Measurements from ENCODE around the gene DUSP18.
"Not testable (repeated sequence)": the region's sequence is repeated elsewhere in the genome, so short reads cannot be mapped to it uniquely, and the experiment has no call there.

The DUSP18 gene

DNA sequence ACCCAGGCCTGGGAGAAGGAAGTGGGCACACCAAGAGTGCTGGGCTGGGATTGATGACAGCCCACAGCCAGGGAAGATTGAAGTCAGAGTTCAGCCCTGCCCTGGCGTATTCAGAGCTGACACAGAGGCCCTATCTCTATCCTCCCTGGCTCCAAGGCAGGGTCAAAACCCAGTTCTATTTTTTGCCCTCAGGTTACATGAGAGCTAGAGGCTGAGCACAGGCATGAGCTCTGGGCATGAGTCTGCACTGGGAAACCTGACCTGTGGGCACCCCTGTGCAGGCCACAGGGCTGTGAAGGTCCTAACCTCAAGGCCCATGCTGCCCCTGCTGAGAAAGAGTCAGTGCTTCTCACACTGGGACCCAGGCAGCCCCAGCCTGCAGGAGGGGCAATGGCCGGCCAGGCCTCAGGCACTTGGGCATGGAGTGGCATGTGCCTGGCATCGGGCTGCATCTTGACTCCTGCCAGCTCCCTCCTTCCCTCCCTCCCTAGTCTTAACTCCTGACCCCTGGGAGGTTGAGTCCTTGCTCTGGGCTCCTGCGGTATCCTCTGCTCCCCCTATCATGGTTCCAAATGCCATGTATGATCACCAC lies 26.7 kb downstream of the DUSP18 start:
- H3K4me3 ChIP-seq (ENCODE audit: low read depth, low read length) = no peak overlapping the region

DNA sequence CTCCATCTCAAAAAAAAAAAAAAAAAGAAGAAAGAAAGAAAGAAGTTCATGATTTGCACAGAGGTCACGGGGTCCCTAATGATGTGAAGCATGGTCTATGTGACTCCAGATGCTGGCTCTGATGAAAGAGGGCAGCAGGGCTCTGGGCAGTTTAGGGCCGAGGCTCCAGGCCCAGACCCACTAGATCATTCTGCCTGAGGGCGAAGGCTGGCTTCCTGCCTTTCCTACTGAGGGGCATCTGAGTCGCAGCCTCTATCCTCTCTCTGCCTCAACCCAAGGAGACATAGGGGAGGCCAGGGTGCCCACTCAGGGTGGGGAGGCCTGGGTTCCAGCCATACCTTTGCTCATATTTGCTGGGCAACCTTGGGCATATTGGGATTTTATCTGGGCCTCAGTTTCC lies 27.3 kb downstream of the DUSP18 start:
- no peak overlapping the region for H3K4me3 ChIP-seq (ENCODE audit: low read depth, low read length)

DNA sequence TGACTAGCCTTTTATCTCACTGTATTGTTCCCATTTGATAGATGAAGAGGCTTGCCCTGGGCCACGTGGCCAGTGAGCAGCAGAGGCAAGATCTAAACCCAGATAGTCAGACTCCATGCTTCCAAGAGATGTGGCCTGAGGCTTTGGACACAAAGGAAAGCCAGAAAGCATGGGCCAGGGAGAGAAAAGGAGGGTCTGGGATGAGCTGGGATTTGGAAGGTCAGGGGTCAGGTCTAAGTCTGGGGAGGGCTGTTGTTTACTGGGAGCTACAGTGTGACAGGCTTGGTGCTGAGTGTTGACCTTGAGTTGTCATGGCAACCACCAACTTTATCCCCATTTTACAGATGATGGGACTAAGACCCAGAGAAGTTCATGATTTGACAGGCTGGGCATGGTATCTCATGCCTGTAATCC lies 30.0 kb downstream of the DUSP18 start:
- H3K4me3 ChIP-seq (ENCODE audit: low read depth, low read length) = no peak overlapping the region

DNA sequence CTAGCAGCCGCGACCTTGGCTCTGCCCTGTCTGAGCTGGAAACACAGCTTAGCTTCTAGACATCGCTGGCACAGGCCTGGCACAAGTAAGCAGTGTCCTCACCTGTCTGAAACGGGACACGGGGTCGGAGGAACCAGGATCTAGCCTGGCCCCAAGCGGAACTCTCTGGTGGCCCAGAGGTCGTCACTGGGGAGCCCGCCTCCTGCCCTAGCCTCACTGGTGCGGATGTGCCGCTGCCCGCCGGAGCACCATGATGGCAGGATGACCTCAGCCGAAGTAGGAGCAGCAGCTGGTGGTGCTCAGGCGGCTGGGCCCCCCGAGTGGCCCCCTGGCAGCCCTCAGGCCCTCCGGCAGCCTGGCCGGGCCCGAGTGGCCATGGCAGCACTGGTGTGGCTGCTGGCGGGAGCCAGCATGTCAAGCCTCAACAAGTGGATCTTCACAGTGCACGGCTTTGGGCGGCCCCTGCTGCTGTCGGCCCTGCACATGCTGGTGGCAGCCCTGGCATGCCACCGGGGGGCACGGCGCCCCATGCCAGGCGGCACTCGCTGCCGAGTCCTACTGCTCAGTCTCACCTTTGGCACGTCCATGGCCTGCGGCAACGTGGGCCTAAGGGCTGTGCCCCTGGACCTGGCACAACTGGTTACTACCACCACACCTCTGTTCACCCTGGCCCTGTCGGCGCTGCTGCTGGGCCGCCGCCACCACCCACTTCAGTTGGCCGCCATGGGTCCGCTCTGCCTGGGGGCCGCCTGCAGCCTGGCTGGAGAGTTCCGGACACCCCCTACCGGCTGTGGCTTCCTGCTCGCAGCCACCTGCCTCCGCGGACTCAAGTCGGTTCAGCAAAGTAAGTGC lies 31.2 kb downstream of the DUSP18 start:
- peak overlapping the region; percentile 54 for H3K4me3 ChIP-seq (ENCODE audit: low read depth, low read length)

DNA sequence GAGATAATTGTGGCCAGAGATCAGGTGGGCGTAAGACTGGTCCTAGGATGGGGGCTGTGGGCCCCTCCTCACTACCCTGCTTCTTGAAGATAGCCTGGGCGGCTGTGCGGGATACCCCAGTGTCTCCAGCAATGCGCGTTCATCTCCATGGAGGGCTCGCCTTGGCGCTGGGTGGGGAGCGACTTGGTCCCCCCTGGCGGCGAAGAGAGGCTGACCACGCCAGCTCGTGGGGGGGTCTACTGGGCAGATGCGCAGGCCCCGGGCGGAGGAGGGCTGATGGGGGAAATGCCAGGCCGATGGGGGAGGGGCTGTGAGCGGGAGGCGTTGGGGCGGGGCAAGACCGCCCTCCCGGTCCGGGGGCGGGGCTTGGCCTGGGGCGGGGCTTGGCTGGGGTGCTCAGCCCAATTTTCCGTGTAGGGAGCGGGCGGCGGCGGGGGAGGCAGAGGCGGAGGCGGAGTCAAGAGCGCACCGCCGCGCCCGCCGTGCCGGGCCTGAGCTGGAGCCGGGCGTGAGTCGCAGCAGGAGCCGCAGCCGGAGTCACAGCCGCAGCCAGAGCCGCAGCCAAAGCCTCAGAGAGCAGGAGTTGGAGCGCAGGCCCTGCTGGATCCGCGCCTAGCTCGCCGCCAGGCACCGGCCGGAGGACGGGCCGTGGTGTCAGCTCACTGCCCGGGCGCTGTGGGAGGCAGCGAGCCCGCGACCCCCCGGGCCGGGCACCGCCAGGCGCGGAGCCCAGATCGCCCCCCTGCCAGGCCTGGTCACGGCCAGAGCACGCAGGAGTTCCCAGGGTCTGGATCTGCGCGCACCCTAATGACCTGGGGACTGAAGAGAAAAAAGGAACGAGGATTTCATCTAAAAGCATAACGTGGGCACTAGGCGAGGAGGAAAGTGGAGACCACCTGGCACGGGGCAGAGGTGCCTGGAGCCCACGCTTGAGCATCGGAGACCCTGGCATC lies 32.1 kb downstream of the DUSP18 start, which contains the start of gene SLC35E4:
SLC35E4 (plus strand) TSS at position 509 of the 953 bp plus-strand sequence. CDS start 670 bp downstream, outside the sequence.
- peak within 1 kb of the TSS; percentile 54 for H3K4me3 ChIP-seq (ENCODE audit: low read depth, low read length)

DNA sequence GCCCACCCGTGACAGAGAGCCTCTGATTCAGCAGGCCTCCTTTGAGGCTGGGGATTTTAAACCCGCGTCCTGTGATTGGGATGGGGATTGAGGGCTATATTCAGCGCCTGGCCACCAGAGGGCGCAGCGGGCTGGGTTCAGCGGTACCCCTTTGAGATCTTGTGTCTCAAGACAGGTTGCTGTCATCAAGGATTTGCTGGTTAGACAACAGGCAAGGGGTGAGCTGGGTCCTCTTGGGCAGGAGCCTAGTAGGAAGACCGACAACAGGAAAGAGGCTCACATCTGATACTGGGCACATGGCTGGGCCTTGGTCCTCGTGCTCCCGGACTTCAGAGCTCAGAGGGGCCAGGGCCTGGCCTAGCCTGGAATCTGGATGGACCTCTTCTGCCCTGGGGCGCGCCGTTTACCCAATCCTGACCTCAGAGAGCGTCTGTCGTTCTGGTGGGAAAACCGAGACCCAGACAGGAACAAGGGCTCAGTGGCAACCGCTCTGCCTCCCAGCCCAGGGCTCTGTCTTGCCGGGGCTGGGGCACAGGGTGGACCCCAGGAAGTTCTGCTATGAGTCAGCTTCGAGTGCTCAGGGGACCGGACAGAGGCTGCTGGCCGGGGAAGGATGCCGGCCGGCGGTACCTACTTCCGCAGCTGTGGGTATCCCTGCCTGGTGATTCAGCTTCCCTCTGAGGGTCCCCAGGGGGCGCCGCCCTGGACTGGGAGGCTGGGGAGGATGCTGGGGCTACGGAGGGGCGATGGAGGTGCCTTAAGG lies 33.0 kb downstream of the DUSP18 start:
- peak overlapping the region; percentile 10 for H3K4me3 ChIP-seq (ENCODE audit: low read depth, low read length)

DNA sequence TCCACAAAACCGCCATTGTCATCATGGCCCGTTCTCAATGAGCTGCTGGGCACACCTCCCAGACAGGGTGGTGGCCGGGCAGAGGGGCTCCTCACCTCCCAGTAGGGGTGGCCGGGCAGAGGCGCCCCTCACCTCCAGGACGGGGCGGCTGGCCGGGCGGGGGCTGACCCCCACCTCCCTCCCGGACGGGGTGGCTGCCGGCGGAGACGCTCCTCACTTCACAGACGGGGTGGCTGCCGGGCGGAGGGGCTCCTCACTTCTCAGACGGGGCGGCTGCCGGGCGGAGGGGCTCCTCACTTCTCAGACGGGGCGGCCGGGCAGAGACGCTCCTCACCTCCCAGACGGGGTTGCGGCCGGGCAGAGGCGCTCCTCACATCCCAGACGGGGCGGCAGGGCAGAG lies 36.2 kb downstream of the DUSP18 start:
- H3K4me3 ChIP-seq (ENCODE audit: low read depth, low read length) = not testable (repeated sequence)

DNA sequence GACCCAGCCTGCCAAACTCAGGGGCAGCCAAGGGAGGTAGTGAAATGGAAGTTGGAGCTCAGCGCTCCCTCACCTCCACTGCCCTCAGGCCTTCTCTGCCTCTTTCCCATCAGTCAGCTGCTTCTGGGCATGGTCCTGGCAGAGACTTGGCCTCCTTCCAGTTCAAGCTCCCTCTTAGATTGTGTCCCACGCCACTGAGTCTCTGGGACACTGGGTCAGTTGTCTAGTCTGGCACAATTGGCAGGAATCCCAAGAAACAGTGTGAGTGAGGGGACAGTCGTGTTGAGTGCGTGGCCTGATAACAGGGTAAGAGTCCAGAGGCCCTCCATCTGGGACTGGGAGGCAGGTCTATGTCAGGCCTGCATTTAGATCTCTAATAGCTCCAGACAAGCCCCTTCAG lies 39.2 kb downstream of the DUSP18 start:
- H3K4me3 ChIP-seq (ENCODE audit: low read depth, low read length) = no peak overlapping the region

DNA sequence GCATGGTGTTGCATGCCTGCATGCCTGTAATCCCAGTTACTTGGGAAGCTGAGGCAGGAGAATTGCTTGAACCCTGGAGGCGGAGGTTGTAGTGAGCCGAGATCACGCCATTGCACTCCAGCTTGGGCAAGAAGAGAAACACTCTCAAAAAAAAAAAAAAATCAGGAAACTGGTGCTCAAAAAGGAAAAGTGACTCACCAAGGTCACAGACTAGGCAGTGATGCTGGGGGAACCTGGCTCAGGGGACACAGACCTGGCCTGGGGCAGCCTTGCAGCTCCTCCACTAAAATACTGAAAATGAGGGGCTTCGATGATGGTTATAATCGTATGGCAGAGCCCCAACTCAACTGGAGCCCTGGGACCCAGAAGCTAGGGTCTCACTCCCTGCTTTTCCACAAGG lies 40.2 kb downstream of the DUSP18 start:
- H3K4me3 ChIP-seq (ENCODE audit: low read depth, low read length) = no peak overlapping the region

DNA sequence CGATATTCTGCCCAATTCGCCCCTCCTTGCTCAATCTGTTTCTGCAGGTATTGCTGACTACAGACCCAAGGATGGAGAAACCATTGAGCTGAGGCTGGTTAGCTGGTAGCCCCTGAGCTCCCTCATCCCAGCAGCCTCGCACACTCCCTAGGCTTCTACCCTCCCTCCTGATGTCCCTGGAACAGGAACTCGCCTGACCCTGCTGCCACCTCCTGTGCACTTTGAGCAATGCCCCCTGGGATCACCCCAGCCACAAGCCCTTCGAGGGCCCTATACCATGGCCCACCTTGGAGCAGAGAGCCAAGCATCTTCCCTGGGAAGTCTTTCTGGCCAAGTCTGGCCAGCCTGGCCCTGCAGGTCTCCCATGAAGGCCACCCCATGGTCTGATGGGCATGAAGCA lies 41.3 kb downstream of the DUSP18 start:
- H3K4me3 ChIP-seq (ENCODE audit: low read depth, low read length) = no peak overlapping the region

DNA sequence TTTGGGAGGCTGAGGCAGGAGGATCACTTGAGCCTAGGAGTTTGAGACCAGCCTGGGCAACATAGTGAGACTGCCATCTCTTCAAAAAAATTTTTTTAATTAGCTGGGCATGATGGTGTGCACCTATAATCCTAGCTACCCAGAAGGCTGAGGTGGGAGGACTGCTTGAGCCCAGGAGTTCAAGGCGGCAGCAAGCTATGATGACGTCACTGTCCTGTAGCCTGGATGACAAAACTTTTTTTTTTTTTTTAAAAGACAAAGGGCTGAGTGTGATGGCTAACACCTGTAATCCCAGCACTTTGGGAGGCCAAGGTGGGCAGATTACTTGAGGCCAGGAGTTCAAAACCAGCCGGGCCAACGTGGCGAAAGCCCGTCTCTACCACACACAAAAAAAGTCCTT lies 47.8 kb downstream of the DUSP18 start:
- H3K4me3 ChIP-seq (ENCODE audit: low read depth, low read length) = not testable (repeated sequence)

DNA sequence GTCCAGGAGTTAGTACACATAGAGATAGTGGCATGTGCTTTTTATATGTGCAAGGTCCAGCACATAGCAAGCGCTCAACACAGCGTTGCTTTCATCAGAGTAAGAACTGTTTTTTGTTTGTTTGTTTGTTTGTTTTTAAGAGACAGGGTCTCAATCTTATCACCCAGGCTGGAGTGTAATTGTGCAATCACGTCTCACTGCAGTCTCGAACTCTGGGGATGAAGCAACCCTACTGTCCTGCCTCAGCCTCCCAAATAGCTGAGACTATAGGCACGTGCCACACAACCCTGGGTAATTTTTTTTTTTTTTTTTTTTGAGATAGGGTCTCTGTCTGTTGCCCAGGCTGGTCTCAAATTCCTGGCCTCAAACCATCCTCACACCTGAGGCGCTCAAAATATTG lies 49.9 kb downstream of the DUSP18 start:
- no peak overlapping the region for H3K4me3 ChIP-seq (ENCODE audit: low read depth, low read length)

DNA sequence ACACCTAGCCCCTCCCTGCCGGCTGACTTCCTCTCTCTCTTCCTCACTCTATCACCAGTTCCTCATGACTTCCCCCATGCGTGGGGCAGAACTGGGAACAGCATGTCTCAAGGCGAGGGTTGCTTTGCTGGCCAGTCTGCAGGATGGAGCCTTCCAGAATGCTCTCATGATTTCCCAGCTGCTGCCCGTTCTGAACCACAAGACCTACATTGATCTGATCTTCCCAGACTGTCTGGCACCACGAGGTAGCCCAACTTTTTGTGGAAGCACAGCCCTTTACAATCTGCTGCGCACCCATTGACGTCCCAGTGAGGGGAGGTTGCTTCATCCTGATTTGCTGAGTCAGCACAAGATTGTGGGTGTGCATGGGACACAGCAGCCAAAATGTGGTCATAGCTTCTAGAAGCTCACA lies 52.1 kb downstream of the DUSP18 start:
- no peak overlapping the region for H3K4me3 ChIP-seq (ENCODE audit: low read depth, low read length)

DNA sequence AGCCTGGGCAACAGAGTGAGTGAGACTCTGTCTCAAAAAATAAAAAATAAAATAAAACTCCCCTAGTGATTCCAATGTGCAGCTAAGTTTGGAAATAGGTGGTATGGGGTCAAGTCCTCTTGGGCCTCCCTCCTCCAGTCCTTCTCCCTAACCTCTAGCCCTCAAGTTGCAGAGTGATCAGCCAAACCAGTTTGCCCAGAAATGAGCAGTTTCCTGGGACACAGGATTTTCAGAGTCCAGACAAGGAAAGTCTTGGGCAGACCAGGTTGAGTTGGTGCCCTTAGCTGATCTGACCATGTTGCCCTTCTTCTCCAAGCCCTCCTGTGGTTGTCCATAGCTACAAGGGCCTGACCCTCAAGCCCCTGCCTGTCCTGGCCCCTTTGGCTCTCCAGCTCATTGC lies 52.8 kb downstream of the DUSP18 start:
- H3K4me3 ChIP-seq (ENCODE audit: low read depth, low read length) = no peak overlapping the region

DNA sequence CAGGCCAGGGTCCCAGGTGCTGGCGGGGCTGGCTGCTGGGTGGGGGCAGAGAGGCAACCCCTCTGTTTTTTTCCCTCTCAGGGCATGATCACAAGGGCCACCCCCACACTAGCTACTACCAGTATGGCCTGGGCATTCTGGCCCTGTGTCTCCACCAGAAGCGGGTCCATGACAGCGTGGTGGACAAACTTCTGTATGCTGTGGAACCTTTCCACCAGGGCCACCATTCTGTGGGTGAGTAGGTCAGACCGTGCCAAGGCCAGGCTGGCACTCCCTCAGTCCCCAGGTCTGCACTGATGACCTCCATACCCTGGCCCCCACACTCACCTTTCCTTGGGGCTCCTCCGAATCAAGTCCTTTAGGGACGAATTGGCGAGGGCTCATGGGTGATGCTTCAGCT lies 53.4 kb downstream of the DUSP18 start:
- H3K4me3 ChIP-seq (ENCODE audit: low read depth, low read length) = no peak overlapping the region

DNA sequence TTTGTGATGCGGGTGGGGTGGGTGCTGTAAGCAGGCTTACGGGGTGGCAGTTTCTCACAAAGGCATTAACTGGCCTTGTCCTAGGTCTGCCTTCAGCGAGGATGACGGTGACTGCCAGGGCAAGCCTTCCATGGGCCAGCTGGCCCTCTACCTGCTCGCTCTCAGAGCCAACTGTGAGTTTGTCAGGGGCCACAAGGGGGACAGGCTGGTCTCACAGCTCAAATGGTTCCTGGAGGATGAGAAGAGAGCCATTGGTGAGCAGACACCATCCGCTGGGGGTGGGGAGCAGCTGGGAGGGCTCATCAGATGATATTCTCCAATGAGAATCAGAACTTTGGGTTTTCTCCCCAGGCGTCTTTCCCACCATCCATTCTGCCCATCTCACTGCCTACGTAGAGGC lies 54.9 kb downstream of the DUSP18 start:
- no peak overlapping the region for H3K4me3 ChIP-seq (ENCODE audit: low read depth, low read length)
